ENCODE results near the gene KRT76.
"Not testable (repeated sequence)": the region's sequence is repeated elsewhere in the genome, so short reads cannot be mapped to it uniquely, and the experiment has no call there.

The KRT76 gene

DNA sequence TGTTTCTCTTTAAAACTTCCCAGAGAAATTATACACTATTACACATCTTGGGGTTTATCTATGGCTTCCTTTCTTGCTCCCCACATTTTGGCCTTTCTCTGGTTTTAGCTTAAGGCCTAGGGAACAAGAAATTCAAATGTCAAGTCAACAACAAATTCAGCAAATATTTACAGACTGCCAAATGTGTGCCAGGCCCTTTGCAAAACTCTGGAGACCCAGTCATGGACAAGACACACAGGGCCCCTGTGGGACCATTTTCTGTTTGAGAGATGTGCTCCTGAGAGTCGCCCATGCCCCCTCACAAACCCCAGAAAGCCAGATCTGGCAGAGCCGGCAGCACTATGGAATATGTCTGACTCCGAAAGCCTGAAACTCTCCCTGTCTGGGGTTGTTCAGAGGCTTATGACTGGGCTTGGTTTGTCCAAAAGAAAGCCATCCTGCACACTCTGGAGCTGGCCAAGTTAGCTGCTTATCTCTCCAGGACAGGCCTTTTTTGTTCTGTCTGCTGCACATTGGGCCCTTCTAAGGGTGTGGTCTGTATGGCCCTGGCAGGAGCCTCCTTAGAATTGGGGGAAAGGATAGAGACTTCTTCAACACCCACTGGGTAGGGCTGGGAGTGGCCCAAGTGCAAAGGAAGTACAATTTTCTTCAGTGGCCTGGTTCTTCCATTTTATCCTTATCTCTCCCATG is 19.8 kb upstream of the KRT76 start:
- DNase-seq = no peak

DNA sequence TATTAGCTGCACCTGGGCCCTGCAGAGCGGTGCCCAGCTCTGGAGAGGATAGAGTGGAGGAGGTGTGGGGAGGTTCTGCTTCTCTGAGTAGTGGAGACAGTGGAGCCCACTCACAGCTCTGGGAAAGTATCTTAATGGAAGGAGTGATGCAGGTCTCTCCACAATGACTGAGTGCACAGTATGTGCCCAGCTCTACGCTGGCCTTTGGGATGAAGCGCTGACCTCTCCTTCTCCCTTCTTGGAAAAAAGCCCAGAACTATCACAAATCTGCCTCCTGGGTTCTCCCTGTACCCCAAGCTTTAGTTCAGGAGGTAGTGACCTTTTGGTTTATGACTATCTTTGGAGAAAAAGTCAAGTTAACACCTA is 19.3 kb upstream of the KRT76 start:
- no peak for DNase-seq

DNA sequence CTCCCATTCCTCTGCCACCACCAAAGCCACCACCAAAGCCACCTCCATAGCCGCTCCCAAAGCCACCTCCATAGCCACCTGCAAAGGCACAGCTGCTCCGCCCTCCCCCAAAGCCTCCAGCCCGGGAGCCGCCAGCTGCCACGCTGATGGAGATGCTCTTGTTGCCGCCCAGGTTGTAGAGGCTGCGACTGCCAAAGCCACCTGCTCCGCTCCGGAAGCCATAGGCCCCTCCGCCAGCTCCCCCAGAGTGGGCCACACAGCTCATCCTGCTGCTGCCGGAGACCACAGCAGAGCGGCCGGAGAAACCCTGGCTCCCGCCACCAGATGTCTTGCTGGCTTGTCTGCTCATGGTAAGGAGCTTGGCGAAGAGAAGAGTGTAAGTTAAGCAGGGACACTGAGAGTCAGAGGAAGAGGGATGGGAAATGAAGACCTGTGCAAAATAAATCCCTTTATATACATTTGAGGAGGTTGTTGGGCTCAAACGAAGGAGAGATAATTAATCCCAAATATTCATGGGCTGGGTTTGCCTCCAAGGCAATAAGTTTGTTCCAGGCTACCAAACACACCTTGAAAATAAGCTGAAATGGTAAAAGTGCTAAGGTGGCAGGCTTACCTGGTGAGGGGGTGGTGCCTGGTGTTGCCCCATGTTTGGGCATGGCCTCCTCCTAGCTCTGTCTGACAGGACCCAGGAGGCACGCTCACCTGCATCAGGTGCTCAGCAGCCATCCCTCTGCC is 18.7 kb upstream of the KRT76 start, which contains the start of gene KRT3:
Gene KRT3, minus strand, starts transcription at position 424 of the 735 bp plus-strand sequence. Its CDS starts 75 bp downstream, at position 349.
- DNase-seq = no peak

DNA sequence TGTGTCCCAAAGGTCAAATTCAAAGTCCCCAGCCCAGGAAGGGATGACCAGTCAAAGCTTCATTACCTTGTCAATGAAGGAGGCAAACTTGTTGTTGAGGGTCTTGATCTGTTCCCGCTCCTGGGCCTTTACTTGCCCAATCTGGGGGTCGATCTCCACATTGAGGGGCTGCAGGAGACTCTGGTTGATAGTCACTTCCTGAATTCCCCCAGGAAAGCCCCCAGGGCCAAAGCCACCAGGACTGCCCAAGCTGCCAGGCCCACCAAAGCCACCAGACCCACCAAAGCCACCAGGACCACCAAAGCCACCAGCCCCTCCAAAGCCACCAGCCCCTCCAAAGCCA is 18.2 kb upstream of the KRT76 start:
- DNase-seq = not testable (repeated sequence)

DNA sequence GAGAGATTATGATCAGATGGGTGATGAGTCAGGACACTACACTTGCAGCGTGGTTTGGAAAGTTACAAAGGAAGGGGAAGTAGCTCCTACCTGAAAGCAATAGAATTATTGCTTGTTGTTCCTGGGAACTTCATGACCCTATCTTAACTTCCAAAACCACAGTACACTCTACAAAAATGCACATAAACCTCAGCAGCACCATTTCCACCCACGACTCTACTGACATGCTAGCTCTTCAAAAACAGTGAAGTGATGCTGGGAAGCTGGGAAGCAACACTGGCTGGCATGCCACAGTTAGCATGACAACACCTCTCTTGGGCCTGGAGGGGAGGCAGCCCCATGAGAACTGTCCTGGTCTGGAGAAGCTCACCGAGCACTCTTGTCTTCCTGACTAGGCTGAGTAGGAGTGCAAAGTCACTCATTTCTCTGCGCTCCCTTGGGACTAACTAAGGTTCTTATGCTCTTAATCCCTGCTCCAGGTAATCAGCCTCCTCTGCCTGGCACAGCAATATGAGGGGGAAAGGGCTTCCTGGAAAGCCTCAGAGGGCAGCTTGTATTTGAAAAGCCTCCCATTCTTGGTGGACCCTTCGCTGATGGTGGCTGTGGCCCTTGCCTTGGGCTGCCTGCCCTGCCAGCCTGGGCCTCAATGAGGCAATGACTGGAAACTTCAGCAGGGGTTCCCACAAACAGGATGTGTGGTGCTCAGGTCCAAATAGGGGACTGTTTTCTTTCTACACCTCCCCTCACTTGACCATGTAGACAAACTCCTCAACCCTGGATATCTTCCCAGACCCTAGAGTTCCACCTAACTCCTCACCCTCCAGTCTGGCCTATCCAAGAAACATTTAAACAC is 17.6 kb upstream of the KRT76 start:
- no peak for DNase-seq

DNA sequence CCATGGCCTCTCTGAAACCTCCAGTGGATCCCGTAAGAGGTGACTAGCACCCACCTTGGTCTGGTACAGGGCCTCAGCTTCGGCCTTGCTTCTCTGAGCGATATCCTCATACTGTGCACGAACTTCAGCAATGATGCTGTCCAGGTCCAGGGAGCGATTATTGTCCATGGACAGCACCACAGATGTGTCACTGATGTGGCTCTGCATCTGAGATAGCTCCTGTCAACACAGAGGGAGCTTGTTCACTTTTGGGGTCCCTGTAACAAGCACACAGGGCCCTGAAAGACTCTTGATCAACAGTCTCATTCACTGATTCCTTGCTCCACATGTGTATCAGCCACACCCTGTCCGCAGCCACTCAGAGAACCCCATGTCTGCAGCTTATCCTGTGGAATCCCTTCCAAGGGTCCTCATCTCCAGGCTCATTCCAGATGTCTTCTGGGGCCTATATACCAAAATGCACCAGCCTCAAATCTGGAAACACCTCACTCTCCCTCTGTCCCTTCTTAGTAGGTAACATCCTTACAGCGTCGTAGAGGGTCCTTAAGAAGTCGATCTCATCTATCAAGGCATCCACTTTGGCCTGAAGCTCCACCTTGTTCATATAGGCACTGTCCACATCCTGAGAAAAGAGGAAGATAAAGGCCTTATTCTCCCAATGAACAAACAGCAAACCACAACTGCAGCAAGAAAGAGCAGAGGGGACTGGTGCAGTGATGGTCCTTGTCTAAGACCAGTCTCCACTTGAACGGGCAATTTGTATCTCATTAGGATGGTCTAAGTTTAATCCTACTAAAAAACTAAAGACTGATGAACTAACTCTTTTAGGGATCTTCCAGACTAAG is 15.3 kb upstream of the KRT76 start:
- no peak for DNase-seq

DNA sequence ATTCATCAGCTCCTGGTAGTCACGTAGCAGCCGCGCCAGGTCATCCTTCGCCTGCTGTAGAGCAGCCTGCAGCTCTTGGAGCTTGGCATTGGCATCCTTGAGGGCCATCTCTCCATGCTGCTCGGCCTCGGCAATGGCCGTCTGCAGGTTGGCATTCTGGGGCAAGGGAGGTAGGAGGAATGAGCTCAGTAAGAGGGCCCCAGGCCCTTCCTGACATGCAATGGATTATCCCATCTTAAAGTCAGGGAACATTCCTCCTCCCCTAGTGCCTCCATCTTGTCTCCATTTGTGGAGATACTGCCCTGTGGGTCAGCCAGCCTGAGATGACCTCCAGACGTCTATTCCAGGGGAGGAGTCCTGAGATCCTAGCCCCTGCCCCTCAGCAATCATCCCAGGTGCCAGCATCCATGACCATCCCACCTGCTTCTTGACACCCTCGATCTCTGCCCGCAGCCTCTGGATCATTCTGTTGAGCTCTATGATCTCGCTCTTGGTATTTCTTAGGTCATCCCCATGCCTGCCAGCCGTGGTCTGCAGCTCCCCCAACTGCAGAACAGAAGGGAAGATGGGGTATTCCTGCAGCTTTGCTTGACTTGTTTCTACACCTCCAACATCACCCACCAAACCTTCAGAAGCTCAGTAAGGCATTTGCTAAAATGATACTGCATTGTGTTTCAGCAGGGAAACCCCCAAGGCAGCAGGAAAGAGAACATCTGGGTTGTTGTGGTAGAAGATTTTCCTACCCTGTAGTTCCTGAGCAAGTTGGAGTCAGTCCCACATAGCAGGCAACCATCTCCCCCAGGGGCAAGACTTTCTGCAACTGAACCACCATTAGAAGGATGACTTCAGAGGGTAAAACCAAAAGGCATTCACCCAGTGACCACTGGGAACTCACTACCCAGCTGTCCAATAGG is 14.4 kb upstream of the KRT76 start:
- DNase-seq = no peak

DNA sequence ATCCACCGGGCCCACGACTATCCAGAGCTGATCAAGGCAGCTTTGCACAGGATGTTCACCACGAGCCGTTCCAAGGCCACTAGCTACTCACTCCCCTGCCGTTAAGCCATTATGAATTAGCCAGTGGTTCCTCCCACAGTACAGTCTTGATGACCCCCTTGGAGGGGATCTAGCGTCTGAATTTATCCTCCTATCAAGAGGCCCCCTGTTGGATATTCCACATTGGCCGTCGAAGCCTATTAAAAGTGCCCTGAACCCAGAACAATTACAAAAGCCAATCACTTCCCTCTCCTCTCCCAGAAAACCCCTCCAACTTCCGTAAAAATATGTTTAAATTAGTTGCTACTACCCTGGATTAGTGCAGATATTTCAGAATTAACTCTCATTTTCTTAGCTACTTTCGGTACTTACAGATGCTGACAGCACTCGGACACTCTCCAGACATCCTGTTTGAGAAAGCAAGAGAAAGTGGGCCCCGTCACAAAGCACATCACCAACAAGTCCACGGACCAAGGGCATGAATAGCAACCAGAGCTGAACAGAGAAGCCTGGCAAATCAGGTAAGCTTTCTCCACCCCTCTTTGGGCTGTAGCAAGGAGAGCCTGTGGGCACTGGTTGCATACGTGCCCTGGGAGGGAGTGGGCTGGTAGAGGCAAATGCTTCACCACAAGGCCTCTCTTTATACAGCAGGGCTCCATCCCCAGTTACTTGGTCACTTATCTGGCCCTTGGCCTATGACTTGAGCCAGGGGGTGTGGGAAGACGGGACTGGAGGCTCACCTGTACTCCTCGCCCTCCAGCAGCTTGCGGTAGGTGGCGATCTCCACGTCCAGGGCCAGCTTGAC is 13.5 kb upstream of the KRT76 start:
- DNase-seq = no peak

DNA sequence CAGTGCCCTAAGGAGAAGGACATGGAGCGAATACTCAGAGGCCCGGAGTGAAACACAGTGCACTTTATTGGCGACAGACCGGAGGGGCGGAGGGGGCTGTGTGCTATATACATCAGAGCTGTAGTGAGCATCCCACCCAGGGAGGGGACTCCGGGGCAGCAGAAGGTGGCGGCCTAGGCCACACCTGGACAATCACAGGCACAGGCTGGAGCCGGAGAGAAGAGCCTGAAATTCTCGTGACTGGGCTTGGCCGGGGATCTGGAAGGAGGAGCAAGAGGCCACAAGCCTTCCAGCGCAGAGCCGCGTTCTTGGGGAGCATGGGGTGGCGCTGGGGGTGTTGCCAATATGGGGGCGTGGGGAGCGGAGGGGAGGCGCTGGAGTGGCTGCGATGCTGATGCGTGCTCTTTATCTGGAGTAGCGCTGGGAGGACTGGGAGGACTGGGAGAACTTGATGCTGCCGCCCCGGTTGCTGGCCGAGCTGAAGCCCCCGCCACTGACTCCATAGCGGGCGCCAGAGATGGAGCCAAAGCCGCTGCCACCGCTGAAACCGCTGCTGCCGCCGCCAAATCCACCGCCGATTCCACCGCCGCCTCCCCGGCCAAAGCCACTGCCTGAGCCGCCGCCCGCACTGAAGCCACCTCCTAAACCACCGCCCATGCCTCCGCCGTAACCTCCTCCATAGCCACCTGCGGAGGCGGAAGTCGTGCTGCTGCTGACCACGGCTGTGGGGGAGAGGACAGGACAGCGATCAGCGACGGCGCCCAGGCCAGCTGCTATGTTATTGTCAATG is 12.7 kb upstream of the KRT76 start:
- DNase-seq = no peak

DNA sequence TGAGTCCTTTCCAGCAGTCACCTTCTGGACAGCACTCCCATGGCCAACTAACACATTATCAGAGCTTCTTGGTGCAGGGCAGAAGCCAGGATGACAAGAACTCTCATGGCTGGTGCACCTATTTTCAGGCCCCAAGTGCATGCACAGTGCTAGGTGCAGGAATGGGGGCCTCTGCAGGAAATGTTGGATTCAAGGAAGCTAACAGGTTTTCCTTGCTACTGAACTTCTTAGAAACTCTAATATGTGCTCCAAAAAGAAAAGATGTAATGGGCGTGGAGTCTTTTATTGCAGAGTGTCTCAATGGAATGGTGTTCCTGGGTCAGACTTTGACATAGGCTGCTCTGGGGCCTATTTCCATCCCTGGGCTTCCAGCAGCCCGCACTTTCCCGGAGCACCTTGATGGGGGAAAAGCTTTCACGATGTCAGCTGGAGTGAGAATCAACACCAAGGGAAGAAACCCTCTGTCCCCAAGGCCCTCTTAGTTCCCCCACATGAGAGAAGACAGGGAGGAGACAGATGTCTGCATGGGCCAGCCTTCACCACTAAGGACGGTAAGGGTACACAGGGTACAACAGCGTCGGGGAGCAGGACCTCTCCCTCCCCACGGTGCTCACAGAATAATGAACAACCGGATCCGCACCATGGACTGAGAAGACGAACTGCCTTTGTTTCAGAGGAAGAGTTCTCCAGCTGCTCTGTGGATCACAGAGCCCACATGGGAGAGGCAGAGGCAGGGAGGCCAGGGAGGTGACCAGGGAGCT is 11.9 kb upstream of the KRT76 start:
- DNase-seq = no peak

DNA sequence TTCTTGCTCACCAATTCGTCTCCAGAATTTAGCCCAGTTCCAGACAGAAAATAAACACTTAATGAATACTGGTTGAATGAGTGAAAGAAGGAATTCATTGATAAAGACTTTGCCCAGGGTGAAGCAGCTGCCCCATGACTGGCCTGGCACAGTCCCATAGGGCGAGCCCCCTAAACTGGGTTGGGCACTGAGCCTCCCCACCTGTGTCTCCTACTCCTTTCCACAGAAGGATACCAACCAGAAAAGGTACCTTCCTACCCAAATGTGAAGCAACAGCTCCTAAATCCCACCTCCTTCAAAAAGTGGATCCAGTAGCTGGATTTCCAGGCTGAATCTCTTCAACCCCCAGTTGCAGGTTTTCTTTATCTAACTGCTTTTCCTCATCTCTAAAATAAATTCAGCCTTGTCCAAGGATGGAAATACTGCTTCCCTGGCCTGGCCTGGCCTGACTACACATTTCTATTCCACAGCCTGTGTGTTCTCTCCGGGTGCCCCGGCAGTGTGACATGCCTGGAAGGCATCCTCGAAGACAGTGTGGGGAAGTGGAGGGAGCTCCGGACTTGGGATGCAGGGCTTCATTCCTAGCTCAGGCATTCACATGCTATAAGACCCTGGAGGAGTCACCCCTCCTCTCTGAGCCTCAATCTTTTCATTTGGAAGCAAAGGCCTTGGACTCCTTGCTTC is 11.2 kb upstream of the KRT76 start:
- DNase-seq = no peak

DNA sequence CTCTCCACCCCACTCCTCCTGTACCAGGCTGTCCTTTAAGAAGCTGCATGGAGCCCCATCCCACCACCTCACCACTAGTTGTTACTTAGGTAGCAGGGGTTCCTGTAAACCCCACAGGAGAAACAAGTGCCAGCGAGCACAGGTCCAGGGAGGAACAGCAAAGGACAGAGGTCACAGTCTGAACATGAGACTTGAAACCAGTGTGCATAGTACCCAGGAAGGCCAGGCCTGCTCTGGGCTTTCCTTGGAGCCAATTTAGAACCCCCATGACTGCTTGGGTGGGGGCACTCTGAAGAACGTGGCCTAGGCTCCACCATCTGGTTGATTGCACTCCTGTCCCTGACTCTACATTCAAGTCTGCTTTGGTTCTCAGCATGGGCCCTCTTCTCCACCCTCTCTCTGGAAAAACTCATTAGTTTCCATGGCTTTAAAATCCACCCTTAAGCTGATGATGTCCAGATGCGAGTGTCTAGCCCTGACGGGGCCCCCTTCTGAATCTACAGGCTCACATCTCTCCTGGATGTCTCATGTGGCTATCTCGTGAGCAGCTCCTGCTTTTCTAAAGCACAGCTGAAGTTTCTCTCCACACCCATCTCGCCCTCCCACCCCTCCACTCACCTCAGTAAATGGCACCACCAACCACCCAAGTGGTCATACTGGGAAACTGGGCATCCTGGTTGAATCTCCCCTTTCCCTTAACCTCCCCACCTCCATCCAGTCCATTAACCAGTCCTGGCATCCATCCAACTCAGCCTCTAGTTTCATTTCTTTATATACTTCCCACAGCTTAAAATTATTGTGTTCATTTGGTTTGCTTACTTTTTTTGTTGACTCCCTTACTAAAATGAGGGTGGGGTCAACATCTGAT is 10.4 kb upstream of the KRT76 start:
- DNase-seq = no peak

DNA sequence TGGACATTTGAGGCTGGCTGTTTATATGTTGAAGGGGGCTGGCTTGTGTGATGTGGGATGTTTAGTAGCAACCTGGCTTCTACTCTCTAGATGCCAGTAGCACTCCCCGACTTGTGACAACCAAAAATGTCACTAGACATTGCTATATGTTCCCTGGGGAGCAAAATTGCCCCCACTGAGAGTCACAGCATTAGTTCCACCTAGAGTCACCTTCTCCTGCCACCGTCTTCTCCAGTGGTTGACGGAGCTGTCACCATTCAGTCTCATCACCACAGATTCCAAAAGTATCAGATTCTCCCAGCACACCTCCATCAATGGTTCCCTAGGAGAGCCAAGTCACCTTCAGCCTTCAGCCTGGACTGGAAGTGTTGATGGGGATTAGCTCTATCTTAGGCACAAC is 7.8 kb upstream of the KRT76 start:
- no peak for DNase-seq

DNA sequence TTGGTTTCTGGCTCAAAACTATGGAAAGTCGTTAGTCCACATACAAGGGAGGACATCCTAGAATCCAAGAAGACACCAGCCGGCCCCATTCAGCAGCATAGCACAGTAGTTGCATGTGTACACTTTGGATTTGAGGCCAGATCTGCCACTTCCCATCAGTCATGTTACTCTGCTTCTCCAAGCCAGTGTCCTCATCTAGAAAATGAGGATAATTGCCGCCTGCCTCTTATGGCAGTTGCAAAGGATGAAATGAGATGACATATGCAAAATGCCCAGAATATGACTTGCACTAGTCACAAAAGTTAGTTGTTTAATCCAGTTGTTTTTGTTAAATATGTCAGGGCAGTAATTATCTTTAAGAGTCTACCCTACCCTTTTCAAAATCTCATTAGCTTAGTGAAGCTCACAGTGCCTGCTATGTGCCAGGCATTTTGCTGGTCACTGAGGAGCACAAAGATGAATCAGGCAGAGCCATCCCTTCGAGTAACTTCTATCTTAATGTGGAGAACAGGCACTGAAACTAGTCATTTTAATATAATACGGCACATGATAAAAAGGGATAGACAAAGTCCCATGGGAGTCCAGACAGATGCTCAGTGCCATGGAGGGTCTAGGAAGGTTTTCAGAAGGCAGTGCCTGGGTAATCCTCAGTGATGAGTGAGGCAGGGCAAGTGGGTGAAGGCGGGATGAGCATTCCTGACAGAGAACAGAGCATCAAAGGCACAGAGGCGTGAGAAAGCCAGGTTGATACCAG is 6.6 kb upstream of the KRT76 start:
- DNase-seq = no peak

DNA sequence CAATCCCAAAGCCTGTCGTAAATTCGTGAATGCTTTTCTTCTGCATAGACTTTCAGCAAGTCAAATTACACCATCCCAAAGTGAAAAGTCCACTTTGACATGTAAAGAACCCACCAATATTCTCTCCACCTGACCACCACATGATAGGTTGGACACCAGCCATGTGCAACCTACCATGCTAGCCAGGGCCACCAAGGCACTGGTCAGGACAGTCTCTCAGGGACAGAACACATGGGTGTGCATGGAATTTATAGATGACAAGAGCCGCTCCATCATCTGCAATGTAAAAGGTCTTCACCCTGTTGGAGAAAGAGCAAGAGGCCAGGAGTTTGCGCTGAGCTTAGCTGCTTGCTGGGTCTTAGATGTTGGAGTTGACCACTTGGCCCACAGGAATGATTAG is 5.4 kb upstream of the KRT76 start:
- no peak for DNase-seq

DNA sequence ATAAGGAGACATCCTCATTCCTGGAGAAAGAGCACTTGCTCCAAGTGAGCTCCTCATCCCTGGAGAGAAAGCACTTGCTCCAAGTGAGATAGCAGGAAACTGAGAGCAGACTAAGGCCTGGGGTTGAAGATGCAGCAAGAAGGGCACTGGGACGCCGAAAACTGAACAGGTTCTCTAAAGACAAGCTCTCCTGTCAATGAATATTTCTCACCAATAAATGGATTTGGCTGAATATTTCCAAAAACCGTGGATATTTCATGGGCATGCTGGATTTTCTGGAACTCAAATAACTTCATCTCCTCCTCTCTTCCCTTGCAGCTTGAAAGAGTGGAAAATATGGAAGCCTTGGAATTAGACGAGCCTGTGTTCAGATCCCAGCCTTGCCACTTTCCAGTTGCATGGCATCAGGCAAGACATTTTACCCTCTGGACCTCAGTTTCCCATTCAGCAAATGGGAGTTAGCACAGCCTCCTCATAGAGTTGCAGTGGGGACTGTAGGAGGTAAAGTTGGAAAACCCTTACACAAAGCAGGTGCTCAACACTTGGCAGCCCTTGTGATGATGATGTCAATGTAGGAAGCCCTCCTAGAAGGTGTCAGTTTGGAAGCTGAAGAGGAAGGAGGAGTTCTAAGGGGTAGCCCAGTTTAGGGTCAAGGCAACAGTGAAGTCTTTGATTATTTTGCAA is 4.4 kb upstream of the KRT76 start:
- DNase-seq = no peak

Data from HCEC 1CT (cell line).